ENCODE measurements around the gene KDM4D. TPM values are rescaled to one million over a fixed set of nuclear protein-coding genes. Genes with fewer than 3 reads are reported as not detected.
"Not testable (repeated sequence)": the region's sequence is repeated elsewhere in the genome, so short reads cannot be mapped to it uniquely, and the experiment has no call there.

Gene KDM4D
- total RNA-seq, 1 donor from 2014 or later, result 1.2 TPM

DNA sequence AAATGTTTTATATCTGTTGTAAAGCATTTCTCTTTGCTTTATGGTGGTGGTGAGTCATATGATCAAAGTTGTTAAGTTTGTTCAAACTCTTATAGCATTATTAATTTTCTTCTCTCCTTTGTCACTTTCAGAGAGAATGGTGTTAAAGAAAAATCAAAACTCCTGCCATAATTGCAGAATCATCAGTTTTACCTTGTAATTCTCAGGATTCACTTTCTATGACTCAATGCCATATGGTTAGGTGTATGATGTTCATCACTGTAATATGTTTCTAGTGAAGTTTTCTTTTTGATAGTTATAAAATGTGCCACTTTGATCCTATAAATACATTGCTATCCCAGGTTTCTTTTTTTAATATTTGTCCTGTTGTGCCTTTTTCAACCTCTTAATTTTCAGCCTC, 37.9 kb downstream of the KDM4D start:
- Mint-ChIP-seq H3K27me3 (peaks cover 11% of the 10 kb centered on the region), H3K27ac (no peak overlapping the region), H3K4me1 (ENCODE audit: low read depth) (no peaks in the 10 kb centered on the region), H3K9me3 (ENCODE audit: low read depth) (peaks cover 4% of the 10 kb centered on the region), H3K4me3 (ENCODE audit: low read depth) (no peak overlapping the region), H3K36me3 (ENCODE audit: insufficient read depth) (no peaks in the 10 kb centered on the region)
- no peak for DNase-seq (ENCODE audit: low spot score, unreplicated experiment)
- TF ChIP-seq, protein P1, sequence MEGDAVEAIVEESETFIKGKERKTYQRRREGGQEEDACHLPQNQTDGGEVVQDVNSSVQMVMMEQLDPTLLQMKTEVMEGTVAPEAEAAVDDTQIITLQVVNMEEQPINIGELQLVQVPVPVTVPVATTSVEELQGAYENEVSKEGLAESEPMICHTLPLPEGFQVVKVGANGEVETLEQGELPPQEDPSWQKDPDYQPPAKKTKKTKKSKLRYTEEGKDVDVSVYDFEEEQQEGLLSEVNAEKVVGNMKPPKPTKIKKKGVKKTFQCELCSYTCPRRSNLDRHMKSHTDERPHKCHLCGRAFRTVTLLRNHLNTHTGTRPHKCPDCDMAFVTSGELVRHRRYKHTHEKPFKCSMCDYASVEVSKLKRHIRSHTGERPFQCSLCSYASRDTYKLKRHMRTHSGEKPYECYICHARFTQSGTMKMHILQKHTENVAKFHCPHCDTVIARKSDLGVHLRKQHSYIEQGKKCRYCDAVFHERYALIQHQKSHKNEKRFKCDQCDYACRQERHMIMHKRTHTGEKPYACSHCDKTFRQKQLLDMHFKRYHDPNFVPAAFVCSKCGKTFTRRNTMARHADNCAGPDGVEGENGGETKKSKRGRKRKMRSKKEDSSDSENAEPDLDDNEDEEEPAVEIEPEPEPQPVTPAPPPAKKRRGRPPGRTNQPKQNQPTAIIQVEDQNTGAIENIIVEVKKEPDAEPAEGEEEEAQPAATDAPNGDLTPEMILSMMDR (IDR thresholded peaks at IDR 0.05; ENCODE audit: unreplicated experiment), result no peak

DNA sequence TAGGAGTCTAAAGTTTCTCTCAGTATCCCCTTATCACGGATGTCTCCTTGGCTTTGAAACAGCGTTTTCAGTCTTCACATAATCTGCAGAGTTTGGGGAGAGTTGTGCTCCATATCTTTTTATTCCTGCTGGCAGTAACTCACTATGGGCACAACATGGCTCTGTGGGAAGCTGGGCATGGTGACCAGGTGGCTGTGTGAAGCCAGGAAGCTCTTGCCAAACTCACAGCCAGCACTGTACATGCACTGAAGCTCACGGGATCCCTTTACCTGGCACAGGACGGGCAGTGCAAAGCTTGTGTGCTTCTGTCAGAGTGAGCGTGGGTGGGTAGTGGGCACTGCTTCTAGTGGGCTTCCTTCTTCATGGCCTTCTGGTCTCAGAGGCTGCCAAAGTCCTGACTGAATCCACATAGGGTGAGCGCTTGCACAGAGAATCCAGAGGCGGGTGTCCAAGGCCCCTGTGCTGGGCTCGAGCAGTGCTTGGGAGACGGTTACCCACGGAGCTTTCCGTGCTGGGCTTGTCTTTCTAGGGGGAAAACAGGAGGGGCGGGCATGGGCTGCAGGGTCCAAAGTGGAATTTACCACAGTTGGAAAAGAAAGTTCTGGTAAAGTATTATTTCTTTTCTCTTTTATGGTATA, 40.8 kb downstream of the KDM4D start:
- Mint-ChIP-seq H3K9me3 (ENCODE audit: low read depth) (no peaks in the 10 kb centered on the region), H3K4me3 (ENCODE audit: low read depth) (no peak overlapping the region), H3K27me3 (peaks cover 3% of the 10 kb centered on the region), H3K4me1 (ENCODE audit: low read depth) (no peaks in the 10 kb centered on the region), H3K36me3 (ENCODE audit: insufficient read depth) (no peaks in the 10 kb centered on the region), H3K27ac (no peak overlapping the region)
- TF ChIP-seq, protein P1 (IDR thresholded peaks at IDR 0.05; ENCODE audit: unreplicated experiment), result no peak
- DNase-seq (ENCODE audit: low spot score, unreplicated experiment), result no peak

DNA sequence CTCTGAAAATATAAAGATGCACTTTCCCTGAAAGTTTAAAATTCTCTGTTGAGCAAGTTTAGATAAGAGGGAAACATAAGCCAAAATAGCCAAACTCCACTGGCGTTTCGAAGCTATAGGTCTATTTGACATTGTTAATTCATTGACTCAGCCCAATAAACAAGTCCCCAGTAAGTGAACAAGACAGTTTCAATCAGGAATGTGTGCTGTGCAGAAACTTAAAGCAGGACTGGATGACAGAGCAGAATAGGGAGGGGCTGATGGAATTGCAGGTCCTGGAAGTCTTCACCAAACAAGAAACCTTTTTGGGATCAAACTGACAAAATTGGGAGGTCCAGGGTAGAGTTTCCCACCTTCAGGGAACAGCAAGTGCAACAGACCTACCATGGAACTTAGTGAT, 42.6 kb downstream of the KDM4D start:
- TF ChIP-seq, protein P1 (IDR thresholded peaks at IDR 0.05; ENCODE audit: unreplicated experiment), result no peak

DNA sequence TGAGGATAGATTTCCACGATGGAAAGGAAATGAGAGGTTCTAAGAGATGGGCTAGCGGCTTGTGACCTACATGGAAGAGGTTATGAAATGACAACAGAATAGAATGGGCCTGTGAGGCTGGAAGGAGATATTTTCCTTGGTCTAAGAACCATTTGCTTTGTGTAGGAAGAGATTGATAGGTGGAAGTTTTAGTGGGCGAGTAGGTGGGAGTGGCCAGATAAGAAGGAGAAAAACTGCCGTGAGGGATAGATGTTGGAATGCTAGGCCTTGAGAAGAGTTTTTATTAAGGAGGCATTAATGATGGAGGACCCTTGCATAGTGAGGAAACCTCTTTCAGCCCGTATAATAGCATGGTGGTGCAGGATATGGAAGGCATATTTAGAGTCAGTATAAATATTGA, 48.0 kb downstream of the KDM4D start:
- H3K27me3 Mint-ChIP-seq; H3K27ac Mint-ChIP-seq; H3K9me3 Mint-ChIP-seq (ENCODE audit: low read depth); H3K4me1 Mint-ChIP-seq (ENCODE audit: low read depth); H3K36me3 Mint-ChIP-seq (ENCODE audit: insufficient read depth); DNase-seq (ENCODE audit: low spot score, unreplicated experiment); H3K4me3 Mint-ChIP-seq (ENCODE audit: low read depth): not testable (repeated sequence)

More for the DNA sequence above, 42.6 kb downstream of the KDM4D start:
- Mint-ChIP-seq H3K27ac (no peak overlapping the region), H3K27me3 (no peaks in the 10 kb centered on the region), H3K9me3 (ENCODE audit: low read depth) (no peaks in the 10 kb centered on the region), H3K36me3 (ENCODE audit: insufficient read depth) (no peaks in the 10 kb centered on the region), H3K4me1 (ENCODE audit: low read depth) (no peaks in the 10 kb centered on the region), H3K4me3 (ENCODE audit: low read depth) (no peak overlapping the region)
- DNase-seq (ENCODE audit: low spot score, unreplicated experiment), result no peak

DNA sequence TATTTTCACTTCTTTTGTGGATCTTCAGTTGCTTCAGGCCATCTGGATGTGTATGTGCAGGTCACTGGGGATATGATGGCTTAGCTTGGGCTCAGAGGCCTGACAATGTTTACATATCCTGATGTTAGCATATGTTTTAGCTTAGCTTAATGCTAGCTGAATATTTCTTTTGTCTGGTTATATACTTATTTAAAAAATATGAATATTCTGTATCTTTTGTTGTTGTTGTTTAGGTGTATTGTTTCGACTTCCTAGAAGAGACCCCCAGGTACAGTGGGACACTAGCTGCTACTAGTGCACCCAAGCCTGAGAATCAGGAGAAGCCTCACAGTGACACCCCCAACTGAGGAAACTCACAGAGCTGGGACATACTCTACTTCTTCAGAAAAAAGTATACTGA, 51.4 kb downstream of the KDM4D start, which contains the start of gene KDM4E:
KDM4E (plus strand) TSS at position 301 of the 400 bp plus-strand sequence. CDS start 300 bp downstream, outside the sequence.
- Mint-ChIP-seq H3K27ac (no peak within 1 kb of the TSS), H3K4me3 (ENCODE audit: low read depth) (no peak within 1 kb of the TSS), H3K27me3 (no peaks in the 10 kb centered on the region), H3K36me3 (ENCODE audit: insufficient read depth) (no peaks in the 10 kb centered on the region), H3K9me3 (ENCODE audit: low read depth) (no peaks in the 10 kb centered on the region), H3K4me1 (ENCODE audit: low read depth) (no peaks in the 10 kb centered on the region)
- no peak for DNase-seq (ENCODE audit: low spot score, unreplicated experiment)
- TF ChIP-seq, protein P1 (IDR thresholded peaks at IDR 0.05; ENCODE audit: unreplicated experiment), result no peak

DNA sequence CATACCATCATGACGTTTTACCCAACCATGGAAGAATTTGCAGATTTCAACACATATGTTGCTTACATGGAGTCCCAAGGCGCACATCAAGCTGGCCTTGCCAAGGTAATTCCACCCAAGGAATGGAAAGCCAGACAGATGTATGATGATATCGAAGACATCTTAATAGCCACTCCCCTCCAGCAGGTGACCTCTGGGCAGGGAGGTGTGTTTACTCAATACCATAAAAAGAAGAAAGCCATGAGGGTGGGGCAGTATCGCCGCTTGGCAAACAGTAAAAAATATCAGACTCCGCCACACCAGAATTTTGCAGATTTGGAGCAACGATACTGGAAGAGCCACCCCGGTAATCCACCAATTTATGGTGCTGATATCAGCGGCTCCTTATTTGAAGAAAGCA, 52.1 kb downstream of the KDM4D start:
- not testable (repeated sequence) for DNase-seq (ENCODE audit: low spot score, unreplicated experiment)

More for the DNA sequence above, 52.1 kb downstream of the KDM4D start:
- H3K9me3 Mint-ChIP-seq (ENCODE audit: low read depth); H3K4me1 Mint-ChIP-seq (ENCODE audit: low read depth); H3K27me3 Mint-ChIP-seq; H3K27ac Mint-ChIP-seq; H3K4me3 Mint-ChIP-seq (ENCODE audit: low read depth); H3K36me3 Mint-ChIP-seq (ENCODE audit: insufficient read depth): not testable (repeated sequence)
